ENCODE results near the gene ALOX5AP. TPM values are rescaled to one million over a fixed set of nuclear protein-coding genes. Genes with fewer than 3 reads are reported as not detected.

The ALOX5AP gene
- total RNA-seq, 4 donors from 2014 or later = 4.7 to 21.5 (median 12.7) TPM

DNA sequence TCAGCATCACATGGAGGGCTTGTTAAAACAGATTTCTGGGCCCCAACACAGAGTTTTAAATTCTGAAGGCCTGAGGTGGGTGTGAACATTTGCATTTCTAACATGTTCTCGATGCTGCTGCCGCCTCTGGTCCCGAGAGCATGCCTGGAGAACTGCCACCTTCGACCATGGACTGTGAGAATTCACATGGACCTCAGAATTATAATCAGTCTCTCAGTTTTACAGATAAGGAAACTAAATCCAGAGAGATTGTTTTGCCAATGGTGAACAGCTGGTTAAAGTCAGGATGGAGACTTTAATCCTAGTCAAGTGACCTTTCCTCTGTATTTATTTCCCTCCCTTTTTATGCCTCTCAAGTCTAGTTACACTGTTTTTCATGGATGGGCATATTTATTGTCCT is 14.7 kb downstream of the ALOX5AP start:
- TF ChIP-seq POLR2A (IDR thresholded peaks at IDR 0.05) = no peak
- TF ChIP-seq, protein P1, sequence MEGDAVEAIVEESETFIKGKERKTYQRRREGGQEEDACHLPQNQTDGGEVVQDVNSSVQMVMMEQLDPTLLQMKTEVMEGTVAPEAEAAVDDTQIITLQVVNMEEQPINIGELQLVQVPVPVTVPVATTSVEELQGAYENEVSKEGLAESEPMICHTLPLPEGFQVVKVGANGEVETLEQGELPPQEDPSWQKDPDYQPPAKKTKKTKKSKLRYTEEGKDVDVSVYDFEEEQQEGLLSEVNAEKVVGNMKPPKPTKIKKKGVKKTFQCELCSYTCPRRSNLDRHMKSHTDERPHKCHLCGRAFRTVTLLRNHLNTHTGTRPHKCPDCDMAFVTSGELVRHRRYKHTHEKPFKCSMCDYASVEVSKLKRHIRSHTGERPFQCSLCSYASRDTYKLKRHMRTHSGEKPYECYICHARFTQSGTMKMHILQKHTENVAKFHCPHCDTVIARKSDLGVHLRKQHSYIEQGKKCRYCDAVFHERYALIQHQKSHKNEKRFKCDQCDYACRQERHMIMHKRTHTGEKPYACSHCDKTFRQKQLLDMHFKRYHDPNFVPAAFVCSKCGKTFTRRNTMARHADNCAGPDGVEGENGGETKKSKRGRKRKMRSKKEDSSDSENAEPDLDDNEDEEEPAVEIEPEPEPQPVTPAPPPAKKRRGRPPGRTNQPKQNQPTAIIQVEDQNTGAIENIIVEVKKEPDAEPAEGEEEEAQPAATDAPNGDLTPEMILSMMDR (IDR thresholded peaks at IDR 0.05) = no peak
- Histone ChIP-seq H3K4me3 (no peak overlapping the region), H3K9me3 (no peaks in the 10 kb centered on the region), H3K36me3 (no peaks in the 10 kb centered on the region), H3K27me3 (peaks cover 0 to 5% (median 0%) of the 10 kb centered on the region in 4 donors), H3K4me1 (peaks cover 0 to 15% (median 0%) of the 10 kb centered on the region in 3 donors), H3K27ac (no peak overlapping the region)
- WGBS, 2 donors = 65 to 81% methylated on average over 4 of the region's 4 CpGs
- no peak for DNase-seq
- intact Hi-C loops (cut with DNase I) = no loop called here

DNA sequence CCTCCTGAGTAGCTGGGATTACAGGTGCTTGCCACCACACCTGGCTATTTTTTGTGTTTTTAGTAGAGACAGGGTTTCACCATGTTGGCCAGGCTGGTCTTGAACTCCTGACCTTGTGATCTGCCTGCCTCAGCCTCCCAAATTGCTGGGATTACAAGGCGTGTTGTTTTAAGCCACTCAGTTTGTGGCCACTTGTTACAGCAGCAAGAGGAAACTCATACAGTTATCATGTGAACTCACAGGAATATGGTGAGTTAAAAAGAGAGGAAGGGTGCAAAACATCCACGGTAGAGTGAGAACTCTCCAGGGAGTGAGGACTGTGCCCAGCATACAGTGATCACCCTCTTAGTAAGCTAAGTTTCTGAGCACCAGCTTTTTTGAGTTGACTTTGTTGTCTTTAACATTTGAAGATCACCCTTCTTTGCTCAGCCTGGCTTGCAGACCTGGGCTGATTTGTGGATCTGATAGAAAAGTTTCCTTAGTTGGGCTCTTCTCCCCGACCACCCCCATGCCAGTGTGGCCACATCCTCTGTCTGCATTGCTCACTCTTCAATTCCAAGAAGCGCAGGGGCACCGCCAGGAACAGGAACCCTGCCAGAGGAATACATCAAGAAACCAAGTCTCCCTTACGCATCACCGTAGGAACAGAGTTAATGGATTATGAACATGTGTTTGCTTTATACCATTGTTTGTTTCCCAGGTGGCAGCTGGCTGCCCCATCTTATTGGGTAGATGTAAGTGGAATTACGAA is 16.0 kb downstream of the ALOX5AP start:
- intact Hi-C loops (cut with DNase I) = no loop called here
- no peak for DNase-seq
- H3K4me3 ChIP-seq = no peak overlapping the region
- H3K4me1 ChIP-seq = peaks cover 0 to 4% (median 0%) of the 10 kb centered on the region in 3 donors
- peaks cover 0 to 16% (median 0%) of the 10 kb centered on the region in 4 donors for H3K27me3 ChIP-seq
- H3K36me3 ChIP-seq = no peaks in the 10 kb centered on the region
- no peak overlapping the region for H3K27ac ChIP-seq
- H3K9me3 ChIP-seq = no peaks in the 10 kb centered on the region
- TF ChIP-seq, protein P1 (IDR thresholded peaks at IDR 0.05) = no peak
- no peak for TF ChIP-seq POLR2A (IDR thresholded peaks at IDR 0.05)
- WGBS, 2 donors = 79 to 82% methylated on average over 7 to 8 of the region's 8 CpGs

DNA sequence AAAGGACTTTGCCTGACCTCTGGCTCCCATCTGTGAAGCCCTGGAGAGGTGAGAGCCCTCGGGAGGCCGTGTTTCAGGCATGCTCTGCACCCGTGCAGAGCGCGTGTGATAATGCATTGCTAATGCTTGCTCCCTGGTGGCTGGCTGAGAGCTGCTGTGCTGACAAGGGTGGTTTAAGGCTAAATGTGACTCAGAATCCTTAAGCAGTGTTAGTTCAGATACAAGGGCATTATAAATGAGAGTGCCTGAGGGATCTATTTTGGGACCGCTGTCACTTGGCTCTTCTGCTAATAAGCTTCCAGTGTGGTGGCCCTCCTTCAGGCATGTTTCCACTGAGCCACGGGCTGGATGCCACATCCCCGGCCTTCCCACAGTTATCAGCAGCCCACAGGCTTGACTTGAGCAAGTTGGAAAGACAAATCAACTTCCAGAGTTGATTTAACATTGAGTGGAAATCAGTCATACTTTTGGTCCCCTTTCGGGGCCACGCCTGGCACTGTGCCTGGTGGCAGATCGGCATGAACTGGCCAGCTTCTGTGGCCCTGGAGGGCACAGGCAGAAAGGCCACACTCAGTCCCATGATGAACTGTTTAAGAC is 17.0 kb downstream of the ALOX5AP start:
- Histone ChIP-seq H3K27ac (no peak overlapping the region), H3K36me3 (no peaks in the 10 kb centered on the region), H3K4me1 (no peaks in the 10 kb centered on the region), H3K27me3 (peaks cover 0 to 16% (median 0%) of the 10 kb centered on the region in 4 donors), H3K9me3 (no peaks in the 10 kb centered on the region), H3K4me3 (no peak overlapping the region)
- TF ChIP-seq, protein P1 (IDR thresholded peaks at IDR 0.05) = no peak
- no peak for DNase-seq
- intact Hi-C loops (cut with DNase I) = no loop called here
- 78% methylated on average over 5 to 11 of the region's 11 CpGs for WGBS, 2 donors

DNA sequence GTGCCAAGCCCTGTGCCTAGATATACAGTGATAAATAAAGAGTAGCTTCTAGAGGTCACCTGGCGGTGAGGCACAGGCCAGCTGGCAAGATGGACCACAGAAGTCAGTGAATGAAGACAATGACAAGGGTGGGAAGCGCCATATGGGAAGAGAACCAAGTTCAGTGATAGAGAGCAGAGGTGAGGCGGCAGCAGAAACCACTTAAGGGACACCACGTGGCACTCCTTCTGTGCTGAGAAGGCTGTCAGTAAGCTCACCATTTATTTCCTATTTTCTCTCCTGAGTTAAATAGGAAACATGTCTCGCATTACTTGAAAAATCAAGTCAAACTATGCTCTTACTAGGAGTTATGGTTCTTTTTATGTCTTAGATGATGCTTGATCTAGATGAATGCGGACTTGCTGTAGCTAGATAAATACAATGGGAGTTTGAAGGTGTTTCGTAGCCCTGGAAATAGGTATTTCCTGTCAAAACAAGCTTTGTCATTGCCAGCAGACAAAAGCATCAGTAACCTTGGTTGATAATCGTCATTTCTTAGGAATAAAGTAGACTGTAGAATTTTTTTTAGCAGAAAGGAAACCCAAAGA is 17.8 kb downstream of the ALOX5AP start:
- H3K36me3 ChIP-seq = no peaks in the 10 kb centered on the region
- no peaks in the 10 kb centered on the region for H3K9me3 ChIP-seq
- H3K27me3 ChIP-seq = peaks cover 0 to 16% (median 0%) of the 10 kb centered on the region in 4 donors
- H3K4me1 ChIP-seq = no peaks in the 10 kb centered on the region
- intact Hi-C loops (cut with DNase I) = no loop called here
- no peak overlapping the region for H3K4me3 ChIP-seq
- DNase-seq = no peak
- WGBS, 2 donors = 79 to 84% methylated on average over 8 of the region's 8 CpGs
- no peak for TF ChIP-seq POLR2A (IDR thresholded peaks at IDR 0.05)
- TF ChIP-seq, protein P1 (IDR thresholded peaks at IDR 0.05) = no peak
- H3K27ac ChIP-seq = no peak overlapping the region

DNA sequence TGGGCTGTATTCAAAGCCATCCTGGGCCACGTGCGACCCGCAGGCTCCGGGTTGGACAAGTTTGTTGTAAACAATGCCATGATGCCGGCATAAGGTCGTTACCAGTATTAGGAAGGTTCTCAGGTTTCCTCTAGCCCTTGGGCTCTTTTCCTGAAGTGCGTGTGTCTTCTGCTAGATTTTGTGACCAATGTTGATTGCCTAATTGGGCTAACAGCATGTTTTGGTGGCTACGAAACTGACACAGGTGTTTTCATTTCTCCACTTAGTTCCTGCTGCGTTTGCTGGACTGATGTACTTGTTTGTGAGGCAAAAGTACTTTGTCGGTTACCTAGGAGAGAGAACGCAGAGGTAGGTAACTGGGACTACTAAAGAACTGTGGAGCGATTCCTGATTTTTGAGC is 20.3 kb downstream of the ALOX5AP start:
- 78 to 82% methylated on average over 12 of the region's 12 CpGs for WGBS, 2 donors
- Histone ChIP-seq H3K27ac (no peak overlapping the region), H3K4me3 (no peak overlapping the region), H3K36me3 (no peaks in the 10 kb centered on the region), H3K4me1 (no peaks in the 10 kb centered on the region), H3K9me3 (no peaks in the 10 kb centered on the region), H3K27me3 (peaks cover 0 to 16% (median 0%) of the 10 kb centered on the region in 4 donors)
- TF ChIP-seq, protein P1 (IDR thresholded peaks at IDR 0.05) = no peak
- no peak for TF ChIP-seq POLR2A (IDR thresholded peaks at IDR 0.05)
- DNase-seq = no peak
- intact Hi-C loops (cut with DNase I) = no loop called here
